K562 (cell line): ENCODE measurements around the gene HNRNPF. TPM values are rescaled to one million over a fixed set of nuclear protein-coding genes. Genes with fewer than 3 reads are reported as not detected.

Experiments used
- BCOR ChIP-seq: fragments of 450-650 bp; IDR thresholded peaks from 2 replicates; pipeline ENCODE4 v1.6.1; 2016
- CHCHD3 ChIP-seq: fragments of 250-450 bp; sonication (Bioruptor Pico); IDR thresholded peaks from 2 replicates; pipeline ENCODE4 v2.1.2; 2022; ENCODE audit warnings: mild to moderate bottlenecking
- COPS2 ChIP-seq: fragments of 450-650 bp; conservative IDR thresholded peaks from 2 replicates; pipeline ENCODE4 v1.6.1; 2016; ENCODE audit warnings: mild to moderate bottlenecking, moderate library complexity
- CXXC5 ChIP-seq: fragments of 250-450 bp; sonication (Bioruptor Pico); IDR thresholded peaks from 2 replicates; pipeline ENCODE4 v1.8.0; 2022; ENCODE audit warnings: inconsistent platforms, mild to moderate bottlenecking, moderate library complexity
- DNMT1 ChIP-seq: fragments of 450-650 bp; IDR thresholded peaks from 2 replicates; pipeline ENCODE4 v1.6.1; 2016; ENCODE audit warnings: antibody characterized with exemption, mild to moderate bottlenecking
- ERF ChIP-seq: fragments of 450-650 bp; formaldehyde crosslinking; IDR thresholded peaks from 2 replicates; pipeline ENCODE4 v1.4.0; 2020; ENCODE audit warnings: mild to moderate bottlenecking, mixed read lengths
- FOXJ3 ChIP-seq: sonication (generic); formaldehyde crosslinking; IDR thresholded peaks from 2 replicates; pipeline ENCODE4 v1.4.0; 2020; ENCODE audit warnings: mild to moderate bottlenecking, missing genetic modification reagents
- GTF2A2 ChIP-seq: IDR thresholded peaks from 2 replicates; pipeline ENCODE4 v1.6.1; 2016; ENCODE audit warnings: mild to moderate bottlenecking, missing genetic modification characterization, missing compliant biosample characterization
- HIVEP1 ChIP-seq: fragments of 250-450 bp; sonication (Bioruptor Pico); IDR thresholded peaks from 2 replicates; pipeline ENCODE4 v1.4.0; 2020; ENCODE audit warnings: mild to moderate bottlenecking
- JUND ChIP-seq, 2 experiments: IDR thresholded peaks; 2 replicates in 1 of 2; 3 replicates in 1 of 2; pipeline ENCODE4 v1.6.1; 2011; ENCODE audit warnings: borderline replicate concordance in 2 of 2, low read depth in 2 of 2, low read length in 2 of 2, improper control_type of control experiment in 1 of 2, missing biosample characterization in 1 of 2, missing genetic modification characterization in 1 of 2, missing genetic modification reagents in 1 of 2
- LEF1 ChIP-seq: fragments of 450-650 bp; IDR thresholded peaks from 2 replicates; pipeline ENCODE4 v1.6.1; 2016; ENCODE audit warnings: mild to moderate bottlenecking
- NCOA1 ChIP-seq: fragments of 450-650 bp; IDR thresholded peaks from 2 replicates; pipeline ENCODE4 v1.6.1; 2016; ENCODE audit warnings: low read depth
- NCOA4 ChIP-seq: fragments of 450-650 bp; IDR thresholded peaks from 2 replicates; pipeline ENCODE4 v1.6.1; 2018; ENCODE audit warnings: mild to moderate bottlenecking; ENCODE audit not compliant: partially characterized antibody
- RBBP5 ChIP-seq: fragments of 200-600 bp; sonication (generic); IDR thresholded peaks from 2 replicates; pipeline ENCODE4 v1.6.1; 2012; ENCODE audit warnings: borderline replicate concordance, mild to moderate bottlenecking, low read length, control low read depth, inconsistent platforms; ENCODE audit not compliant: insufficient read depth, poor library complexity, severe bottlenecking
- SMAD3 ChIP-seq: fragments of 450-650 bp; formaldehyde crosslinking; conservative IDR thresholded peaks from 2 replicates; pipeline ENCODE4 v1.4.0; 2020; ENCODE audit warnings: mild to moderate bottlenecking
- SREBF1 ChIP-seq: fragments of 150-350 bp; IDR thresholded peaks from 2 replicates; pipeline ENCODE4 v1.6.1; 2014; ENCODE audit warnings: antibody characterized with exemption, low read depth, low read length, borderline replicate concordance
- SRSF1 ChIP-seq: fragments of 200-400 bp; formaldehyde crosslinking; IDR thresholded peaks from 2 replicates; pipeline ENCODE4 v1.6.1; 2017; ENCODE audit warnings: mild to moderate bottlenecking, low read depth, low read length, moderate library complexity
- TFAP4 ChIP-seq: sonication (generic); formaldehyde crosslinking; IDR thresholded peaks from 2 replicates; pipeline ENCODE4 v1.8.0; 2022; ENCODE audit warnings: missing genetic modification reagents, mild to moderate bottlenecking, moderate library complexity, borderline replicate concordance
- VEZF1 ChIP-seq: fragments of 200-800 bp; sonication (Bioruptor generic); IDR thresholded peaks from 2 replicates; pipeline ENCODE4 v1.6.1; 2017; ENCODE audit warnings: missing genetic modification characterization, missing compliant biosample characterization
- ZKSCAN1 ChIP-seq: fragments of 150-350 bp; IDR thresholded peaks from 2 replicates; pipeline ENCODE4 v1.6.1; 2016; ENCODE audit warnings: low read depth, low read length
- ZNF263 ChIP-seq: sonication (generic); formaldehyde crosslinking; IDR thresholded peaks from 2 replicates; pipeline ENCODE4 v1.8.0; 2022; ENCODE audit warnings: mild to moderate bottlenecking, missing genetic modification reagents, borderline replicate concordance
- ZNF324 ChIP-seq: fragments of 250-450 bp; sonication (Bioruptor Pico); IDR thresholded peaks from 2 replicates; pipeline ENCODE4 v1.4.0; 2020; ENCODE audit warnings: mild to moderate bottlenecking
- ZNF609 ChIP-seq: sonication (generic); formaldehyde crosslinking; IDR thresholded peaks from 2 replicates; pipeline ENCODE4 v1.8.1; 2023; ENCODE audit warnings: missing genetic modification reagents, mild to moderate bottlenecking, borderline replicate concordance
- ZNF668 ChIP-seq: fragments of 250-450 bp; sonication (Bioruptor Pico); IDR thresholded peaks from 2 replicates; pipeline ENCODE4 v1.8.0; 2022; ENCODE audit warnings: mild to moderate bottlenecking, inconsistent platforms
- polyA plus RNA-seq, 8 experiments: library from polyadenylated mRNA; depleted of rRNA in 4 of 8; stranded (reverse) in 5 of 8; unstranded in 3 of 8; fragments of >200 nt; fragmentation: Nextera tagmentation in 2 of 8; fragmentation: Illumina TruSeq in 1 of 8; extraction: Ambion mirVana in 2 of 8; extraction: Trizol in 1 of 8; gene quantifications; 2 replicates each; pipeline versions ENCODE4 v1.2.1 to v1.2.3, GENCODE V29; 2011 to 2014; ENCODE audit warnings: inconsistent platforms in 1 of 8, missing spikeins in 1 of 8
- total RNA-seq, 7 experiments: library from RNA; depleted of rRNA in 6 of 7; stranded (reverse); fragments of >200 nt in 6 of 7; fragmentation: Illumina TruSeq in 2 of 7; extraction: Trizol in 2 of 7; gene quantifications; 2 replicates each; pipeline versions ENCODE4 v1.2.1 to v1.2.3, GENCODE V29; 2011 to 2021; ENCODE audit warnings: low replicate concordance in 1 of 7

HNRNPF gene
- total and polyA plus RNA-seq, 9 of the 15 experiments (the other 6 are each of a cell fraction or from before 2014, with no cell fraction given): 192 to 489 (median 416) TPM

- TF ChIP-seq ZKSCAN1 (peak; percentile 48; the same call in 1 of the 2 replicates), SREBF1 (no peak), TFAP4 (CRISPR knock-in tag) (peak; percentile 54; the same call in 1 of the 2 replicates), BCOR (peak; percentile 75), JUND (IDR thresholded peaks at IDR 0.05; ENCODE audit: borderline replicate concordance, low read depth, low read length) (peak; percentile 71), JUND (tag; IDR thresholded peaks at IDR 0.05; ENCODE audit: borderline replicate concordance, low read depth, low read length) (peak; percentile 46; the same call in 1 of the 3 replicates), FOXJ3 (CRISPR knock-in tag) (no peak), COPS2 (no peak), ERF (CRISPR knock-in tag) (no peak), SRSF1 (no peak), ZNF324 (no peak), LEF1 (peak; percentile 49; the same call in 1 of the 2 replicates), CXXC5 (CRISPR knock-in tag) (peak; percentile 54), VEZF1 (no peak; the same call in 1 of the 2 replicates), SMAD3 (CRISPR knock-in tag) (no peak), DNMT1 (no peak), CHCHD3 (CRISPR knock-in tag) (no peak), ZNF668 (CRISPR knock-in tag) (no peak), GTF2A2 (tag) (no peak), HIVEP1 (CRISPR knock-in tag) (no peak), ZNF263 (CRISPR knock-in tag) (no peak), RBBP5 (no peak), NCOA1 (peak; percentile 47; the same call in 1 of the 2 replicates), NCOA4 (no peak), ZNF609 (CRISPR knock-in tag) (no peak)
These were observed 6.6 kb upstream of the HNRNPF start (continued) for GRCh38 chr10:43415544-43415943.
